HFF-Myc (cell line): ENCODE results near the gene ROBO3.

Experiments
- DNase-seq: peaks from one replicate; pipeline ENCODE4 v3.0.0-alpha.2; 2011; ENCODE audit warnings: low read depth; ENCODE audit errors: extremely low read depth
- H3K4me3 ChIP-seq: replicated peaks from 2 replicates; pipeline ENCODE4 v1.5.1; 2011; ENCODE audit warnings: low read depth, mild to moderate bottlenecking, control low read depth, low read length
- TF ChIP-seq, protein P1 (sequence below): IDR thresholded peaks from 2 replicates; pipeline ENCODE4 v1.5.1; 2012; ENCODE audit warnings: mild to moderate bottlenecking, low read depth, low read length, control low read depth; ENCODE audit errors: missing control alignments

ROBO3 gene

DNA sequence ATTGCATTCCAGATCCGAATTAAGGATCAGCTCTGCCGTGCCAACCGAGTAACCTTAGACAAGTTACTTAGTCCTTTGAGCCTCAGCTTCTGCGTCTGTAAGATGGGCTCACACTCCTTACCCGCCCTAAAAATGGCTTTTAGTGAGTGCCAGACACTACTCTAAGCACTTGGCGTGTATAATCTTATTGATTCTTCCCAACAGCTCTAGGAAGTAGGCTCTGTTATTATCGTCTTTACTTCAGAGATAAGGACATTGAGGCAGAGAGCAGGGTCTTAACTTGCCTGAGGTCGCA lies 21.7 kb upstream of the ROBO3 start:
- no peak overlapping the region for H3K4me3 ChIP-seq
- TF ChIP-seq, protein P1, sequence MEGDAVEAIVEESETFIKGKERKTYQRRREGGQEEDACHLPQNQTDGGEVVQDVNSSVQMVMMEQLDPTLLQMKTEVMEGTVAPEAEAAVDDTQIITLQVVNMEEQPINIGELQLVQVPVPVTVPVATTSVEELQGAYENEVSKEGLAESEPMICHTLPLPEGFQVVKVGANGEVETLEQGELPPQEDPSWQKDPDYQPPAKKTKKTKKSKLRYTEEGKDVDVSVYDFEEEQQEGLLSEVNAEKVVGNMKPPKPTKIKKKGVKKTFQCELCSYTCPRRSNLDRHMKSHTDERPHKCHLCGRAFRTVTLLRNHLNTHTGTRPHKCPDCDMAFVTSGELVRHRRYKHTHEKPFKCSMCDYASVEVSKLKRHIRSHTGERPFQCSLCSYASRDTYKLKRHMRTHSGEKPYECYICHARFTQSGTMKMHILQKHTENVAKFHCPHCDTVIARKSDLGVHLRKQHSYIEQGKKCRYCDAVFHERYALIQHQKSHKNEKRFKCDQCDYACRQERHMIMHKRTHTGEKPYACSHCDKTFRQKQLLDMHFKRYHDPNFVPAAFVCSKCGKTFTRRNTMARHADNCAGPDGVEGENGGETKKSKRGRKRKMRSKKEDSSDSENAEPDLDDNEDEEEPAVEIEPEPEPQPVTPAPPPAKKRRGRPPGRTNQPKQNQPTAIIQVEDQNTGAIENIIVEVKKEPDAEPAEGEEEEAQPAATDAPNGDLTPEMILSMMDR: no peak
- DNase-seq: no peak

DNA sequence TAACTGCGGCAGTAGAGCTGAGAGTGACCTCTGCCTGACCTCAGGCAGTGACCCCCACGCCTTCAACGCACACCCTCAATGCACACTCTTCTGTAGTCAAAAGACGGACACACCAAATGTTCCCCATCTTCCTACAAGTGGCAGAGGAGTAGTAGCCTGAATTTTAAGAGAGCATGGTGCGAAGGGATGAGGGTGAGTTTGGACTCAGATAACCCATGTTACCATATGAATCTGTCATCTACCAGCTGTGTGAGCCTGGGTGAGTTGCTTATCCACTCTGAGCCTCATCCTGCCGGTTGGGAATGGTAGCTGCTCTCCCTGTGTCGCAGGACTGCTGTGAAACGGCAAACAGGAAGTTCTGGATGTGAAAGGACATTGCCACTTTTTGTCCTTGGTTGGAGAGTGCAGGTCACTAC lies 20.6 kb upstream of the ROBO3 start:
- no peak for DNase-seq
- TF ChIP-seq, protein P1: no peak
- no peak overlapping the region for H3K4me3 ChIP-seq

DNA sequence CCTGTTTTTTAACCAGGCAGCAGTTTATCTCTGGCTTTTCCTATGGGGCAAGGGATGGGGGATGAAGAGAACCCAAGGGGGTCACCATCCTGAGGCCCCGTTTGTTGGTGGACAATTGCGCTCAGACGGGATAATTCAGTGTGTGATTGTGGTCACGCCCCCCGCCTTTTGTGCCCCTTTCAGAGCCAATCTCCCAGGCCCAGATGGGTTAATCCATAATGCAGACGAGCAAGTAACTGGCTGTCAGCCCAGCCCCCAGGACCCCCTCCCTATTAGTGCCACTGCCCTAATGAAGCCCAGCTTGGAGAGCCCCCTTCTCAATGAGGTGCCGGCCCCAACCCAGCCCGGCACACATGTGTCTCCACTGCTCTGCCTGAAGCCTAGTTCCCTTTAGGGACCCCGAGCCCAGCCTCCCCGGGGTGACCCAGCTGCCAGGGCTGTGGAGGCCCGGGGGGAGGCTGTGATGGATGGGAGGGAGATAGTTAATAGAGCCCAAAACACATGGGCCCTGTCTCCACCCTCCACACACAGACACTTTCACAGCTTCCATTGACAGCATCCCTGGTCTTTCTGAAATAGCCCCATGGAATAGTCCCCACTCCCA lies 19.1 kb upstream of the ROBO3 start:
- DNase-seq: no peak
- no peak overlapping the region for H3K4me3 ChIP-seq
- TF ChIP-seq, protein P1: no peak

DNA sequence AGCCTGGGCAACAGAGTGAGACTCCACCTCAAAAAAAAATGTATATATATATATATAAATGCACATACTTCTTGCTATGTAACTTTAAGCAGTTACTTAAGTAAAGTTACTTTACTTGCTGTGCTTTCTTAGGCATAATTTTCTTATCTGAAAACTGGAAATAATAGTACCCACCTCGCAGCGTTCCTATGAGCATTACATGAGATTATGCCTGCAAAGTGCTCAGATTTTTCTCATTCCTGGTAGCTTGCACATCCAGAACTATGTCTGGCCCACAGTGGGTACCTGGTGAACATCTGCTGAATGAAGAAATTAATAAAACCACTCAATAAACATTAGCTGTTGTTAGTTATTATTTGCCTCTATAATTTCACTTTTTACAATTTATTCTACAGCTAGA lies 6.1 kb upstream of the ROBO3 start:
- no peak overlapping the region for H3K4me3 ChIP-seq
- TF ChIP-seq, protein P1: no peak
- no peak for DNase-seq

DNA sequence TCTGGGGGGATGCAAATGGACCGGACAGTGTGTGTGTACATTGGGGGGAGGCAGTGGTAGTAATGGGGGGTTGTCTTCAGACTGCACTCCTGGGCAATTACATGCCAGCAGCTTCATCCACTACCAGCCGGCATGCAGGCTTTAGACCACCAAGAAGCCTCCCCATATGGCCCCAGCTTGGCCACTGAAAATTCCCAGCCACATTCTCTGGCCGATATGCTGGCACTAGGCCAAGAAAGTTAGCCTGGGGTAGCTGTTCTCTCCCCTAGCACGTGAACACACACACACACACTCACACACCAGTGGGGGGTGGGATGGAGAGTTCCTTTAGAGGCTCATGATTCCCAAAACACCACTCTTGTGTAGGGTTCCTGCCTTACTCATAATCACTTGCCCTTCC lies 3.6 kb upstream of the ROBO3 start:
- TF ChIP-seq, protein P1: no peak
- DNase-seq: no peak
- no peak overlapping the region for H3K4me3 ChIP-seq

DNA sequence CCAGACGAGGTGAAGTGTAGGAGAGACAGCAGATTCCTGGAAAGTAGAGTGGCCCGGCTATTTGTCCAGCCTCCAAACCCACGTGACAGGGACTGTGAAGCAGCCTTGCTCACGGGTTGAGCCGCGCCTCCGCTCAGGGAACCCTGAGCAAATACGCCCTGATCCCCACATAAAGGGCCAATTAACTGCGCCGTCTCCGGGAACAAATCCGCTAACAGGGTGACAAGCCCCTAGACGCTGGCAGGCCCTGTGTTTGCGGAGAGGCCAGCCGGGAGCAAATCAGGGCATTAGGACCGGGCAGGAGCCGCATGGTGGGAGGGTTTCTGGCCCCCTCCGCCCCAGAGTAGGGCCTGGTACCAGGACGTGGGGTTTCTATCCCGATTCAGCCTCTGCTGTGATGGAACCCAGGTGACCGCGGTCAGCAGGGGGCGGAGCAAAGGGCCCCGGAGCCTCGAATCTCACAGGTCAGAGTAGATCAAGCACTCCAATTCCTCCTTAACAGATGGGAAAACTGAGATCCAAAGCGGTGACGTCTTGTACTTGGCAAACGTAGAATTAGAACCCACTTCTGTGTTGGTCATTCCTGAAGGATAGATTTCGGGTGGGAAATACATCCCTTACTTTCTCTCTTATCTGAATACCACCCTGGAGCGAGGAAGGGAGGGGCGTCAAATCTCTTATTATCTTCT lies 2.0 kb upstream of the ROBO3 start:
- no peak overlapping the region for H3K4me3 ChIP-seq
- DNase-seq: no peak
- TF ChIP-seq, protein P1: no peak

DNA sequence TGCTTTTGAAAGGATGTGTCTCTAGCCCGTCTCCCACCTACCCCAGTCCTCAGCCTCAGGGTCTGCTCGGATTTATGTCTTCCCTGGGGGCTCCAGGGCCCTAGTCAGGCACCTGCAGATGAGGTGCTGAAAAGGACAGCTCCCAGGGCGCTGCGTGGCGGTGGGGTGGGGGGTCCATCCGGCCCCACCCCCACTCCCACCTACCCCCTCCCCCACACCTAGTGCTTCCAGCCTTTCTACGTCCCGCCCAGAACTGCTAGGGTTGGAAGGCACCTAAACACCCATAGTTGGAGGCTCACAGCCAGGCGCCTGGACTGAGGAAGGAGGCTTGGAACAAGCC lies 1.4 kb upstream of the ROBO3 start:
- H3K4me3 ChIP-seq: no peak overlapping the region
- TF ChIP-seq, protein P1: no peak
- DNase-seq: no peak
